AG04449 (cell line): ENCODE data around the gene ZNF705A.
"Not testable (repeated sequence)": the region's sequence is repeated elsewhere in the genome, so short reads cannot be mapped to it uniquely, and the experiment has no call there.

Experiments
- CTCF ChIA-PET: fragments of 350-600 bp; formaldehyde crosslinking; extraction: SDS; loops from one replicate; lab custom pipeline; 2021; ENCODE audit warnings: antibody characterized with exemption; lab: Yijun Ruan, JAX
- POLR2A ChIA-PET: fragments of 400-600, 350-600 bp; formaldehyde crosslinking; extraction: SDS; loops from one replicate; lab custom pipeline; 2020; ENCODE audit warnings: antibody characterized with exemption, inconsistent platforms; lab: Yijun Ruan, JAX
- DNase-seq: peaks from one replicate; pipeline ENCODE4 v3.0.0-alpha.2; 2010; ENCODE audit warnings: low read depth, low spot score
- H3K4me3 ChIP-seq: 2 replicates; pipeline ENCODE4 v1.5.1; 2011; ENCODE audit warnings: low read depth, mild to moderate bottlenecking, control low read depth, low read length
- TF ChIP-seq, protein P1 (sequence below): IDR thresholded peaks from one replicate; pipeline ENCODE4 v1.5.1; 2011; ENCODE audit warnings: mild to moderate bottlenecking, moderate library complexity, low read length, control low read depth, inconsistent platforms; ENCODE audit not compliant: insufficient read depth; ENCODE audit errors: missing control alignments

ZNF705A gene

DNA sequence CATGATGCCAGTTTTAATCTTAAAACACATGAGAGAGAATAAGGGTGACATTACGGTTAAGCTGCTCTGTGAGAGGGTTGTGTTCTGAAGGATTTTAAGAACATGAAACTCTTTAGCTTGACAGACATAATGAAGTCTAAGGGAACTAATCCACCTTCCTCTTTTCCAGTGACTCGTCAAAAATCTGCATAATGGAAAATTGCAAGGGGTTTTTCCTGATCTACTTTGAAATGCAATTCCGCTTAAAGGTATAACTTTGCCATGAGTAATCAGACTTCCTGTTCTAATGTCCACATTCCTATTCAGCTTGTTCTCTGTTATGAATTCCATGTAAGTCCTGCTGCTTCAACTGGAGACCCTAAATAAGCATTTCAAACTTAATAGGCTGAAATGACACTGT is at the start of gene ZNF705A:
Gene ZNF705A, plus strand, starts transcription at position 171 of the 400 bp plus-strand sequence. CDS start 15,611 bp downstream, outside the sequence.
- POLR2A ChIA-PET, result no interaction called here
- peak; percentile 67 for DNase-seq
- CTCF ChIA-PET, result interaction anchor here (0.8 to 2.5 kb wide), 4 partner anchors 10 to 81 kb away, joined by 3 to 9 read pairs (median 6); no protein-coding TSS in a partner anchor
- TF ChIP-seq, protein P1, sequence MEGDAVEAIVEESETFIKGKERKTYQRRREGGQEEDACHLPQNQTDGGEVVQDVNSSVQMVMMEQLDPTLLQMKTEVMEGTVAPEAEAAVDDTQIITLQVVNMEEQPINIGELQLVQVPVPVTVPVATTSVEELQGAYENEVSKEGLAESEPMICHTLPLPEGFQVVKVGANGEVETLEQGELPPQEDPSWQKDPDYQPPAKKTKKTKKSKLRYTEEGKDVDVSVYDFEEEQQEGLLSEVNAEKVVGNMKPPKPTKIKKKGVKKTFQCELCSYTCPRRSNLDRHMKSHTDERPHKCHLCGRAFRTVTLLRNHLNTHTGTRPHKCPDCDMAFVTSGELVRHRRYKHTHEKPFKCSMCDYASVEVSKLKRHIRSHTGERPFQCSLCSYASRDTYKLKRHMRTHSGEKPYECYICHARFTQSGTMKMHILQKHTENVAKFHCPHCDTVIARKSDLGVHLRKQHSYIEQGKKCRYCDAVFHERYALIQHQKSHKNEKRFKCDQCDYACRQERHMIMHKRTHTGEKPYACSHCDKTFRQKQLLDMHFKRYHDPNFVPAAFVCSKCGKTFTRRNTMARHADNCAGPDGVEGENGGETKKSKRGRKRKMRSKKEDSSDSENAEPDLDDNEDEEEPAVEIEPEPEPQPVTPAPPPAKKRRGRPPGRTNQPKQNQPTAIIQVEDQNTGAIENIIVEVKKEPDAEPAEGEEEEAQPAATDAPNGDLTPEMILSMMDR, result no peak
- H3K4me3 ChIP-seq, result no peak within 1 kb of the TSS

GRCh38 chr12:8108808-8109398 is 47.9 kb upstream of the ZNF705A start:
- H3K4me3 ChIP-seq, result no peak overlapping the region
- TF ChIP-seq, protein P1, result peak; percentile 92
- CTCF ChIA-PET, result interaction anchor here (0.6 to 5.4 kb wide), 32 partner anchors 8 to 129 kb away, joined by 3 to 77 read pairs (median 4); partner anchors contain the start of genes C3AR1, CLEC4A, FAM90A1 and ZNF705A
- POLR2A ChIA-PET, result no interaction called here
- DNase-seq, result peak; percentile 40

- POLR2A ChIA-PET, H3K4me3 ChIP-seq, DNase-seq: not testable (repeated sequence)
- CTCF ChIA-PET, result interaction anchor here (0.7 to 0.9 kb wide), 2 partner anchors 44 to 119 kb away, joined by 3 read pairs; partner anchors contain the start of gene ZNF705A
Measured at GRCh38 chr12:8113117-8113516, 43.7 kb upstream of the ZNF705A start.

DNA sequence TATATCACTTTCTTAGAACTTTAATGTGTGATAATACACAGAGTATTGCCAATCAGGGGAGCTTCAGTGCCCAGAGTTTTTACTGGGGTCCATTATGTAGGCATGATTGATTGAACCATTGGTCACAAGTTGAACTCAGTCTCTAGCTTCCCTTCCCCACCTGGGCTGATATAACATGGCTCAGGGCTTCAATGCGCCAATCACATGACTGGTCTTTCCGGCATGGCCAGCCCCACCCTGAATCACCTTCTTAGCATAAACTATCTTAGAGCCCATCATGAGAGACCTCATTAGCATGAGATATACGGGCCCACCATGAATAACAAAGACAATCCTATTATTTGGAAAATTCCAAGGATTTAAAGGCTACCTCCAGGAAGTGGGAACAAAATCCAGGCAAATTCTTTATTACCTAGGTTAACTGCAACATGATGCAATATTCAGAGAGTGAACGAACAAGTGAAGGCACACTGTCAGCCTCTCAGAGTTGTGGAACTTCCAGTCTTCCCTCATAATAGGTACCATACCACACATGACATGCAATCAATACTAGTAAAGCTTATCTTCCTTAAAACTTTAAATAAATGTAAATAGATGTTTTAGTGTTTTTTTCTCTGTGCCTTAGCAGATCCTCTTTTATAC is 36.6 kb upstream of the ZNF705A start:
- POLR2A ChIA-PET, result no interaction called here
- TF ChIP-seq, protein P1, result no peak
- CTCF ChIA-PET, result interaction anchor here (1.1 to 4.5 kb wide), 3 partner anchors 11 to 118 kb away, joined by 3 to 35 read pairs (median 6); no protein-coding TSS in a partner anchor
- DNase-seq, result no peak
- H3K4me3 ChIP-seq, result no peak overlapping the region

DNA sequence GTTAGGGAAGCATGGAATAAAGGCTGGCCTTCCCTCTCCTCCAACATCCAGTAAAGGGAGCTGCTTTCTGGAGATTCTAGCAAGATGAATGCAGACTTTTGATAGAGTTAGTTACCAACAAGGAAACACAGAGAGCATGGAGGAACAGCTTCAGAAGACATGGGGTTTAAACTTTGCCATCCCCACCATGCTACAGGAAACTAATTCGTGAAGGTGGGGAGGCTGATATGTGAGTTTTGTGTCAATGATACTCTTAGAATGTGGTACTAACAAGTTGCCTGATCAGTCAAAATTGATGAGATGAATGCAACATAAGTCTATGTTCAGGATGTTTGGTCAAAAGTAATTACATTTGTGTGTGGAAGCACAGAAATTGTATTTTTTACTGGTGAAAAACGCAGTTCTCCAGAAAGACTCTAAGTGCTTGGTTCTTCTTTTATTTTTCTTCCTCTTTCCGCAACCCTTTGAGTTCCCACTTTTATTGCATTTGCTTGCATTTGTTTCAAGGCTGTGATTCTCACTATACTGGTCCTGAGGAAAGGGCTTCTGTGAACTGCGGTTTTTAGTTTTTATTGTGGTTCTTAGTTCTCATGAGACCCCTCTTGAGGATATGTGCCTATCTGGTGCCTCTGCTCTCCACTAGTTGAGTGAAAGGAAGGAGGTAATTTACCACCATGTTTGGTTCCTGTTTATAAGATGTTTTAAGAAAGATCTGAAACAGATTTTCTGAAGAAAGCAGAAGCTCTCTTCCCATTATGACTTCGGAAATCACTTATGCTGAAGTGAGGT is 33.5 kb upstream of the ZNF705A start, which contains the start of gene CLEC4A:
Gene CLEC4A, plus strand, starts transcription at position 494 of the 789 bp plus-strand sequence. Its CDS starts 262 bp downstream, at position 756.
- TF ChIP-seq, protein P1, result no peak
- H3K4me3 ChIP-seq, result no peak within 1 kb of the TSS
- ChIA-PET CTCF (interaction anchor here (0.8 to 1.2 kb wide), 2 partner anchors 14 kb away, joined by 3 read pairs; no protein-coding TSS in a partner anchor), POLR2A (no interaction called here)
- DNase-seq, result no peak

GRCh38 chr12:8127138-8127537 is 29.7 kb upstream of the ZNF705A start:
- H3K4me3 ChIP-seq, result no peak overlapping the region
- POLR2A ChIA-PET, result no interaction called here
- TF ChIP-seq, protein P1, result no peak
- CTCF ChIA-PET, result interaction anchor here (3.5 kb wide), 1 partner anchor 18 kb away, joined by 16 read pairs; no protein-coding TSS in a partner anchor
- DNase-seq, result no peak

DNA sequence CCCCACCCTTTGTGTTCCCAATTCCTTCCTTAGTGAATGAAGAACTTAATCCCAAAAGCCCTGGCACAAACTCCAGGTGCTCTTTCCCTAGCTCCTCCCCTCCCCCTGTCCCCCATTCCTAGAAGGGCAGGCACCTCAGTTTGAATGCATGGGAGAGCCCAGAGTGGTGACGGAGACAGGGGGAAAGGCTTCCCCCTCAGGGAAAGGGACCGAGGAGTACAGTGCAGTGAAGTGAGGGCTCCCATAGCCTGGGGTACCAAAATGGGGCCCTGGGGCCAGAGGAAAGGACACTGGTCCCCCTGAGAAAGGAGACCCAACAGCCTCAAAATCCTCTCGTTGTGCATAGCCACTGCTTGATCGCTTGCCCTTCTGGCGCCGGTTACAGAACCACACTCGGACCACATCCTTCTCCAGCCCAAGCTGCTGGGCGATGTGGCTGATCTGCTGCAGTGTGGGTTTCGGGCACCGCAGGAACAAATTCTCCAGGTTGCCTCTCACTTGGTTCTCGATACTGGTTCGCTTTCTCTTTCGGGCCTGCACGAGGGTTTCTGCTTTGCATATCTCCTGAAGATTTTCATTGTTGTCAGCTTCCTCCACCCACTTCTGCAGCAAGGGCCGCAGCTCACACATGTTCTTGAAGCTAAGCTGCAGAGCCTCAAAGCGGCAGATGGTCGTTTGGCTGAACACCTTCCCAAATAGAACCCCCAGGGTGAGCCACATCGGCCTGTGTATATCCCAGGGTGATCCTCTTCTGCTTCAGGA is 23.0 kb upstream of the ZNF705A start:
- DNase-seq, H3K4me3 ChIP-seq, POLR2A ChIA-PET: not testable (repeated sequence)
- CTCF ChIA-PET, result interaction anchor here (0.7 to 1.3 kb wide), 2 partner anchors 20 to 104 kb away, joined by 3 read pairs; no protein-coding TSS in a partner anchor

- POLR2A ChIA-PET, CTCF ChIA-PET, H3K4me3 ChIP-seq, DNase-seq: not testable (repeated sequence)
Measured at GRCh38 chr12:8134398-8134930, 22.4 kb upstream of the ZNF705A start.

GRCh38 chr12:8141647-8142046 is 15.2 kb upstream of the ZNF705A start:
- CTCF ChIA-PET, result not testable (repeated sequence)

More at GRCh38 chr12:8141647-8142046, 15.2 kb upstream of the ZNF705A start:
- H3K4me3 ChIP-seq, POLR2A ChIA-PET, DNase-seq: not testable (repeated sequence)
